Measurements from ENCODE around the gene XPR1. TPM values are rescaled to one million over a fixed set of nuclear protein-coding genes. Genes with fewer than 3 reads are reported as not detected.
A peak's percentile ranks its signal among the peaks of the same experiment; 100 is the strongest.

XPR1 gene
- total and polyA plus RNA-seq, 2 donors (not counting 3 experiments of a cell fraction or from before 2014, with no cell fraction given) = 23.9 to 26.7 TPM

- dilution Hi-C loops (cut with MboI; ENCODE audit: extremely low pct_ligation_motif_present, low sequenced_read_pairs) = no loop called here
- Histone ChIP-seq H3K36me3 (ENCODE audit: control insufficient read depth in 2 of 2, extremely low read depth in 1 of 2, insufficient read depth in 2 of 2, low read length in 2 of 2) (no peaks in the 10 kb centered on the region), H3K9me3 (replicated peaks; ENCODE audit: control insufficient read depth, insufficient read depth, low read length) (no peaks in the 10 kb centered on the region), H3K79me2 (ENCODE audit: control insufficient read depth, insufficient read depth, low read length) (peaks cover 23% of the 10 kb centered on the region), H3K9ac (replicated peaks; ENCODE audit: extremely low read depth, insufficient read depth, low read length) (peak overlapping the region; percentile 40), H3K4me3 (replicated peaks in 1 of 3; ENCODE audit: insufficient read depth in 1 of 3, low read depth in 1 of 3, low read length in 3 of 3) (peak overlapping the region; percentile 71 to 90 (median 87)), H3K4me2 (ENCODE audit: insufficient read depth, low read length) (peak overlapping the region; percentile 89), H4K20me1 (replicated peaks; ENCODE audit: control insufficient read depth, extremely low read depth, insufficient read depth, low read length) (peaks cover 3% of the 10 kb centered on the region), H2AFZ (ENCODE audit: low read depth, low read length) (peak overlapping the region; percentile 82), H3K4me1 (ENCODE audit: control insufficient read depth, extremely low read depth, insufficient read depth, low read length) (peaks cover 13% of the 10 kb centered on the region), H3K9me1 (replicated peaks; ENCODE audit: control insufficient read depth, extremely low read depth, insufficient read depth, low read length) (no peaks in the 10 kb centered on the region), H3K27me3 (ENCODE audit: control insufficient read depth in 2 of 2, insufficient read depth in 2 of 2, low read length in 2 of 2) (no peaks in the 10 kb centered on the region), H3K27ac (ENCODE audit: insufficient read depth, low read depth, low read length) (peak overlapping the region; percentile 34)
- intact Hi-C loops (cut with micrococcal nuclease) = loop anchor here (1.0 to 10.0 kb wide), 8 partner anchors 102 to 510 kb away; partner anchors contain the start of genes IER5, QSOX1 and STX6
- FAIRE-seq (peak; percentile 49), DNase-seq (ENCODE audit: low read depth, low spot score) (peak; percentile 62)
- TF ChIP-seq POLR2AphosphoS5 (IDR thresholded peaks at IDR 0.05; ENCODE audit: insufficient read depth, low read depth, low read length) (no peak), FOS (IDR thresholded peaks at IDR 0.05; ENCODE audit: borderline replicate concordance, insufficient read depth, low read length) (no peak), MAX (IDR thresholded peaks at IDR 0.05; ENCODE audit: insufficient read depth, insufficient read length) (no peak)
- TF ChIP-seq, protein P1, sequence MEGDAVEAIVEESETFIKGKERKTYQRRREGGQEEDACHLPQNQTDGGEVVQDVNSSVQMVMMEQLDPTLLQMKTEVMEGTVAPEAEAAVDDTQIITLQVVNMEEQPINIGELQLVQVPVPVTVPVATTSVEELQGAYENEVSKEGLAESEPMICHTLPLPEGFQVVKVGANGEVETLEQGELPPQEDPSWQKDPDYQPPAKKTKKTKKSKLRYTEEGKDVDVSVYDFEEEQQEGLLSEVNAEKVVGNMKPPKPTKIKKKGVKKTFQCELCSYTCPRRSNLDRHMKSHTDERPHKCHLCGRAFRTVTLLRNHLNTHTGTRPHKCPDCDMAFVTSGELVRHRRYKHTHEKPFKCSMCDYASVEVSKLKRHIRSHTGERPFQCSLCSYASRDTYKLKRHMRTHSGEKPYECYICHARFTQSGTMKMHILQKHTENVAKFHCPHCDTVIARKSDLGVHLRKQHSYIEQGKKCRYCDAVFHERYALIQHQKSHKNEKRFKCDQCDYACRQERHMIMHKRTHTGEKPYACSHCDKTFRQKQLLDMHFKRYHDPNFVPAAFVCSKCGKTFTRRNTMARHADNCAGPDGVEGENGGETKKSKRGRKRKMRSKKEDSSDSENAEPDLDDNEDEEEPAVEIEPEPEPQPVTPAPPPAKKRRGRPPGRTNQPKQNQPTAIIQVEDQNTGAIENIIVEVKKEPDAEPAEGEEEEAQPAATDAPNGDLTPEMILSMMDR (IDR thresholded peaks at IDR 0.05; ENCODE audit: extremely low read depth in 1 of 2, insufficient read depth in 1 of 2, low read depth in 1 of 2, low read length in 2 of 2) = peak in 1 of 2 donors; percentile 23
- BruUV-seq (replicated peaks) = no TSS peak
- ChIA-PET POLR2A (interaction anchor here (0.6 kb wide), 1 partner anchor 613 kb away, joined by 4 read pairs; no protein-coding TSS in a partner anchor), CTCF (interaction anchor here (0.6 to 4.2 kb wide), 10 partner anchors 9 to 249 kb away, joined by 3 to 34 read pairs (median 4); no protein-coding TSS in a partner anchor)
Observed at GRCh38 chr1:180632326-180633056, 669 bp downstream of the XPR1 start.

Measured in endothelial cell of umbilical vein (primary cell).